GM18870 (cell line): ENCODE results near the gene LYZ.

ENCODE experiments used
- ATAC-seq: cut with Tn5 transposase; IDR thresholded peaks from one replicate; pipeline ENCODE4 v1.9.1; 2021; ENCODE audit warnings: moderate library complexity; ENCODE audit not compliant: unreplicated experiment

Gene LYZ

DNA sequence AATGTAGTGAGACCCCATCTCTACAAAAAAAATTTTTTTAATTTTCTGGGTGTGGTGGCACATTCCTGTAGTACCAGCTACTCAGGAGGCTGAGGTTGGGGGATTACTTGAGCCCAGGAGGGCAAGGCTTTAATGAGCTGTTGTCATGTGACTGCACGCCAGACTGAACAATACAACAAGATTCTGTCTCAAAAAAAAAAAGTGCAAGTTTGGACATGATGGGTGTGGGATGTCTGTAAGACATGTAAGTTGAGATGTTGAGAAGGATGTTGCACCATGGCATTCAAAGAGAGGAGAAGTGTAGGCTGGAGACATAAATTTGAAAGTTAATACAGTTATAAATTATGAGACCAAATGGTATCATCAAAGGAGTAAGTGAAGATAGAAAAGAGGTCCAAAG, 34.9 kb downstream of the LYZ start:
- ATAC-seq: no peak

DNA sequence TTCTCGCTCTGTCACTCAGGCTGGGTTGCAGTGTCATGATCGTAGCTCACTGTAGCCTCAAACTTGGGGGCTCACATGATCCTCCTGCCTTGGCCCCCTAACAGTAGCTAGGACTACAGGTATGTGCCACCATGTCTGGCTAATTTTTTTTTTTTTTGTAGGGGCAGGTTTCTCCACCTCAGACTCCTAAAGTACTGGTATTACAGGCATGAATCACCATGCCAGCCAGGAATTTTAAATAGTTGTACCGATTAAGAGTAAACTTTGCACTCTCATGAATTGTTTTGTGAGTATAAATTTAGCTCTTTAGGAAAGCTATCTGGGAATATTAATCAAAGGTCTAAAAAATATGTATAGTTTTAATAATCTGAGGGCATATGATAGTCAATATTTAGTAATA, 36.9 kb downstream of the LYZ start:
- ATAC-seq: no peak

DNA sequence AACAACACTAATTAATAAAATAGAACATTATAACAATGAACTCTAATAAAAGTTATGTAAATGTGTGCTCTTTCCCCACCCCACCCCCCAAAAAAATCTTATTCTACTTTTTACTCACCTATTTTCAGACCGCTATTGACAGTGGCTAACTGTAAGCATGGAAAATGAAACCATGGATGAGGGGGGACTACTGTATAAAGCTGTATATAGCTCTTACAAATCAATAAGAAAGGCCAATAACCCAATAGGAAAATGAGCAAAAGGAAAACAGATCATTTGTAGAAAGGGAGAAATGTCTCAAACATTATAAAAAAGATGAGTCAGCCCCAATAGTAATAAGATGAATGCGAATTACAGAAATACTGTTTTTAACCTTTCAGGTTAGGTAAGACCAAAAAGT, 38.7 kb downstream of the LYZ start:
- no peak for ATAC-seq

DNA sequence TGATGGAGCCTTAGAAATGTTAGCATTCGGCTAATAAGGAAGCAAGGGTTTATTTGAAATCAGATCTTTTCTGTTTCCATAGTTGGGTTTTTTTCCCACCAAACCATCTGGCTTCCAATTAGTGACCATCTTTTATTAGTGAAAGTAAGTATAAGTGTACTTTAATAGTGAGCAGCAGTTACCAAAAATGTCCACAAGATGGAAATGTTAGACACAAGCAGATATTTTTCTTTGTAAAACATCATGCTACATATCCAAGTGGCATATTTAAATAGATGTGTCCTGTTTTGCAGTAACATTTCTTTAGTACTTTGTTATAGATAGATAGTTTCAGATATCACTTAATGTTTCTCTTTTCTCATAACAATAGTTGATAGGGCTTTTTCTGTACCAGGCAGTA, 40.2 kb downstream of the LYZ start:
- ATAC-seq: no peak

DNA sequence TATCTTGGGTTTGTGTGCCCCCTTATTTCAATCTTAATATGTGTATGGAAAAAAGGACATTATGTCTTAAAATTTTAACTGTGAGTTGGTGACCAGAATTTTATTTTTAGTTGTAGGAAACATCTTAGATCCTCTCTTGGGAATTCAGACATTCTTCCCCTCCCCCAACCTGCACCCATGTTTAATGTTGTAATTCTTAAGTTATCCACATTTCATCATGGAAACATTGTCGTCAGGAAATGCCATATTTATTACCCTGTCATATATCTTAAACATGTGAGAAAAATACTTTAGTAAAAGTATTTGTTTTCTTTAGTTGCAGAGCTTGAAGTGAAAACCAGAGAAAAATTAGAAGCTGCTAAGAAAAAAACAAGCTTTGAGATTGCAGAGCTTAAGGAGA, 41.6 kb downstream of the LYZ start:
- ATAC-seq: no peak

DNA sequence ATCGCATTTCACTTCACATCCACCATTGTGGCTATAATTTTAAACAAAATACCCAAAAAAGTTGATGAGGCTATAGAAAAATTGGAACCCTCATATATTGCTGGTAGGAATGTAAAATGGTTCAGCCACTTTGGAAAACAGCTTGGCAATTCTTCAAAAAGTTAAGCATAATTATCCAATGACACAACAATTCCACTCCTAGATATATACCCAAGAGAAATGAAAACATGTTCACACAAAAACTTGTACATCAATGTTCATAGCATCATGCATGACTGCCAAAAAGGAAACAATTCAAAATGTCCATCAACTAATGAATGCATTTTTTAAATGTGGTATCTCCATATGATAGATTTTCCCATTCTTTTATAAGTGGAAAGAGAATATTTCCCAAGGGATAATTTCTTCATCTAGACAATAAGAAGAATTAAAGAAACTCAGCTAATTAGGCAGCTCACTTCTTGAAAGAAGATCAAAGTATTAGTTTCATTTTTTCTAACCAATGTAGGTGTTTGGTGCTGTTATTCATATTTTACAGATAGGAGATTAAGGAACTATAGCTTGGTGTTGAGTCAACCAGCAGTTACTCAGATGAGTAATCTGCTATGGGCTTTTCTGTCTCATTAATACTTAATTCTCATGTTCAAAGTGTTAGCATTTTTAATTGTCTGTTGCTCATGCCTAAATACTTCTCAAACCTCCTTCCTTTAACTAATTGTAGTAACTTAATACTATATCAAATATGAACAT, 44.2 kb downstream of the LYZ start:
- ATAC-seq: peak; percentile 77

DNA sequence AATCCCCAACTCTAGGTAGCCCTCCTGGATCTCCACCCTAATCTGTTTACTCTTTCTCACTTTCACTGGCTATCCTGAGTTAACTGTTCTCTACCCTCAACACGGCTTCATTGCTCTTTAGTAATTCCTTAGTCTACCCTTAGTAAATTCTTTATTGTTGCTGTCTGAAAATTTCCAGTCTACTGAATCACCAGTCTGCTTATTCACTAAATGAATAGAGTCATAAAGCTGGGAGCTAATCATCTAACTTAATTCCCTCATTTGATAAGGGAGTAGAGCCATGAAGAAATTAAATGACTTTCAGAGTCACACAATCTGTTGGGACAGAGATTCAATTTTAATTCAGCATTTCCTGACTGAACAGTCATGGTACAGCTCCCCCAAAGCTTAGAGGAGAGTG, 47.9 kb downstream of the LYZ start:
- no peak for ATAC-seq

DNA sequence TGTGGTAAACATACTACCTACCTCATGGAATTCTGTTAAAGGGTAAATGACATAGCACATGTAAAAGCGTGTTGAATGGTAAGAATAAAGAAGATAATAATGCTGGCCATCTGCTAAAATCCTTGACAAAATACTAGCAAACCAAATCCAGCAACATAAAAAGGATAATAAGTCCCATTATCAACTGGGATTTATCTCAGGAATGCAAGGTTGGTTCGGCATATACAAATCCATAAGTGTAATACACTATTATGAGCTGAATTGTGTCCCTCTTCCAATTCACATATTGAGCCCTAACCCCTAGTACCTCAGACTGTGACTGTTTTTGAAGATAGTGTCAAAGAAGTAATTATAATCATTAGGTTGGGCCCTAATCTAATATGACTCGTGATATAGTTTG, 48.8 kb downstream of the LYZ start:
- no peak for ATAC-seq

DNA sequence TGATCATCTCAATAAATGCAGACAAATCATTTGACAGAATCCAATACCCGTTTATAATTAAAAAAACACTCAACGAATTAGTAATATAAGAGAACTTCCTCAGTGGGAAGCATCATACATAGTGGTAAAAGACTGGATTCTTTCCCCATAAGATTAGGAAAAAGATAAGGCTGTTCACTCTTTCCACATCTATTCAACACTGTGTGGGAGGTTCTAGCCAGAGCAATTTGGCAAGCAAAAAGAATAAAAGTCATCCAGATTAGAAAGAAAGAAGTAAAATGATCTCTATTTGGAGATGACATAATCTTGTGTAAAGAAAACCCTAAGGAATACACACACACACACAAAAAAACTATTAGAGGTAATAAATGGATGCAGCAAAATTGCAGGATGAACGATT, 49.8 kb downstream of the LYZ start:
- ATAC-seq: no peak

DNA sequence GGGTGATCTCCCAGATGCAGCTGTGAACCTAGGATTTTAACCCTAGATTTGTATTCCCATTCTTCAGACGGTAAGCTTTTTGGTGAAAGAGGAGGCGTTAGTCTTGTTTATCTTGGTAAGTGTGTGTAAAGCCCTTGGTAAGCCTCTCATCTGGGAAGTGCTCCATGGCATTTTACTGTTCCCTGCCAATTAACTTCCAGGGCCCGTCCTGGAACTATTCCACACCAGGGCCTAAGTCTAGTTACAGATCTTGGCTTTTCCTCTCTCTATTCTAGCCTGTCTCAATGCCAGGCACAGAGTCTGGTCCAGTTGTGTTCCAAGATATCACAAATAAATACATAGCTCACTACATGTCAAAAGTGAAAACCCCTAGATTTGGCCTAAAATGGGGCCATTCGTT, 53.8 kb downstream of the LYZ start:
- no peak for ATAC-seq
